HG02678 (cell line): ENCODE measurements around the gene TPSB2.
"Not testable (repeated sequence)": the region's sequence is repeated elsewhere in the genome, so short reads cannot be mapped to it uniquely, and the experiment has no call there.

ENCODE experiments used
- ATAC-seq: cut with Tn5 transposase; IDR thresholded peaks from one replicate; pipeline ENCODE4 v1.9.1; 2021; ENCODE audit warnings: mild to moderate bottlenecking, moderate library complexity; ENCODE audit not compliant: unreplicated experiment

The TPSB2 gene

DNA sequence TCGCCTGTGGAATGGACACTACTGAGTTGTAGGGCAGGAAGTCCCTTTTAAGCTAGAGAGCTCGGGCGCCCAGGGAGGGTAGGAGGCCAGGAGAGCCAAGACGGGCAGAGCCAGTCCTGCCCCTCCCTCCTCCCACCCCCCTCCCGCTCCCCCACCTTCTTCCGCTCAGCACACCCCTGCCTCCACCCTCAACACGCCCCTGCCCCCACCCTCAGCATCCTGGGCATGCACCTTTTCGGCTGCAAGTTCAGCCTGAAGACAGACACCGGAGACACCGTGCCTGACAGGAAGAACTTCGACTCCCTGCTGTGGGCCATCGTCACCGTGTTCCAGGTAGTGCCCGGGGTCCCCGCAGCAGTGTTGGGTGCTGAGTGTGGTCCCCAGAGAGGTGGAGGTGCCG, 23.2 kb downstream of the TPSB2 start:
- no peak for ATAC-seq

DNA sequence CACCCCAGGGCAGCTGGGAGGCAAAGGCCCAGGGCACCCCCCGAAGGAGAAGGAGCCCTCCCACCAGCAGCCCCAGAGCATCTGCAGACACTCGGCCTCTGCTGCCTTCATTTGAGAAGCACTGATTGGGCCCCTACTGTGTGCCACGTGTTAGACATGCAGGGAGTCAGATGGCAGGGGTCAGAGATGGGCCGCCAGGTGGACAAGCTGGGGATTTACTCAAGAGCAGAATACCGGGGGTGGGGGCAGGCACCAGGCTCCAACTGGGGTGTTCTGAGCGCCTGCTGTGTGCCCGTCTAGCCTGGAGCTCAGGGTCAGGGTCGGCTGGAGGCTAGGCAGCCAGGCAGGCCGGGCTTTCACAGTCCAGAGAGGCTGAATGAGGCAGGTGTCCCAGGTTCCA, 23.7 kb downstream of the TPSB2 start:
- no peak for ATAC-seq

DNA sequence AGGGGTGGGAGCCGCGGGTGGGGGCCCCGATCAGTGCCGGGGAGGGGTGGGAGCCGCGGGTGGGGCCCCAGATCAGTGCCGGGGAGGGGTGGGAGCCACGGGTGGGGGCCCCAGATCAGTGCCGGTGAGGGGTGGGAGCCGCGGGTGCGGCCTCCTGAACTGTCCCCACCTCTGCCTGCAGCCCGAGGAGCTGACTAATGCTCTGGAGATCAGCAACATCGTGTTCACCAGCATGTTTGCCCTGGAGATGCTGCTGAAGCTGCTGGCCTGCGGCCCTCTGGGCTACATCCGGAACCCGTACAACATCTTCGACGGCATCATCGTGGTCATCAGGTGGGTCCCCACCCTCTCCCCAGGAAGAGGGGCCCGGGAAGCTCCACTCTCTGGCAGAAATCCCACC, 25.1 kb downstream of the TPSB2 start:
- ATAC-seq = no peak

- ATAC-seq = no peak
Observed at GRCh38 chr16:1202274-1202673, 27.7 kb downstream of the TPSB2 start.

DNA sequence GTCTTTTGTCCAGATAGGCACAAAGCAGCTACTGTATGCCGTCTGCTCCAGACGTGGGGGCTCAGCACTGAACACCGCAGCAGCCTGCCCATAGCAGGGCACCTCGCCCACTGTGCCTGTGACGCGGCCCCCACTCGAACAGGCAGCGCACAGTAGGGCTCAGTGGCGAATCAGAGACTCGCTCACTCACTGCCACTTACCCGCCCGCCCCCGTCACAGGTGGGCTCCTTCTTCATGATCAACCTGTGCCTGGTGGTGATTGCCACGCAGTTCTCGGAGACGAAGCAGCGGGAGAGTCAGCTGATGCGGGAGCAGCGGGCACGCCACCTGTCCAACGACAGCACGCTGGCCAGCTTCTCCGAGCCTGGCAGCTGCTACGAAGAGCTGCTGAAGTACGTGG, 28.5 kb downstream of the TPSB2 start:
- no peak for ATAC-seq

DNA sequence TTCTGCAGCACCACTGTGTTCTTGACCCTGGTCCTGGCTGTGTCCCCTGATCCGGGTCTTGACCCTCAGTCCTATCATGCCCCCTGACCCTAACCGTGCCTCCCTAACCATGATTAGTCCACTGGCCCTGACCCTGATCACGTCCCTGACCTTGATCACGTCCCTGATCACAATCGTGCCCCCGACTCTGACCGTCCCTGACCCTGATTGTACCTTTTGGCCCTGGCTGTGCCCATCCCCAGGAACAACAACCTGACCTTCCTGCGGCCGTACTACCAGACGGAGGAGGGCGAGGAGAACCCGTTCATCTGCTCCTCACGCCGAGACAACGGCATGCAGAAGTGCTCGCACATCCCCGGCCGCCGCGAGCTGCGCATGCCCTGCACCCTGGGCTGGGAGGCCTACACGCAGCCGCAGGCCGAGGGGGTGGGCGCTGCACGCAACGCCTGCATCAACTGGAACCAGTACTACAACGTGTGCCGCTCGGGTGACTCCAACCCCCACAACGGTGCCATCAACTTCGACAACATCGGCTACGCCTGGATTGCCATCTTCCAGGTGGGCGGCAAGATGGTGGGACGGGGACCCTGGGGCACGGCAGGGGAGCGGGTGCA, 29.9 kb downstream of the TPSB2 start:
- no peak for ATAC-seq

- no peak for ATAC-seq
Observed at GRCh38 chr16:1199347-1200013, 30.5 kb downstream of the TPSB2 start.

GRCh38 chr16:1198671-1199346, 31.2 kb downstream of the TPSB2 start:
- not testable (repeated sequence) for ATAC-seq

- no peak for ATAC-seq
Observed at GRCh38 chr16:1198194-1198593, 31.8 kb downstream of the TPSB2 start.

- ATAC-seq = no peak
Observed at GRCh38 chr16:1197237-1197866, 32.6 kb downstream of the TPSB2 start.

DNA sequence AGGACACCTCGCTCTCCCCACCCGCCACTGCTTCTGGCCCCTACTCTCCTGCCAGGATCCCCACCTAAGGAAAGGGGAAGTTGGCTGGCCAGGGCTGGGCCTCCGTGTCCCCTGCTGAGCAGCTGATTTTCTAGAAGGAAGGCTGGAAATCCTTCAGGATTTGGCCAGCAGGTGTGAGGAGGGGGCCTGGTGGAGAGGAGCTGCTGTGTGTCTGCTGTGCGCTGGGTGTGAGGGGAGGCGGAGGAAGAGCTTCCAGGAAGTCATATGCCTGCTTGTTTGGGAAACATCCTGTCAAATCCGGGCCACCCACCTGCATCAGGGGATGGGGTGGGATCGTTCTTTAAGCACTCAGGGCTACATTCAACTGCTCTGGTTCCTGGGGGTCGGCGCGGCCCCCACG, 33.5 kb downstream of the TPSB2 start:
- ATAC-seq = no peak

DNA sequence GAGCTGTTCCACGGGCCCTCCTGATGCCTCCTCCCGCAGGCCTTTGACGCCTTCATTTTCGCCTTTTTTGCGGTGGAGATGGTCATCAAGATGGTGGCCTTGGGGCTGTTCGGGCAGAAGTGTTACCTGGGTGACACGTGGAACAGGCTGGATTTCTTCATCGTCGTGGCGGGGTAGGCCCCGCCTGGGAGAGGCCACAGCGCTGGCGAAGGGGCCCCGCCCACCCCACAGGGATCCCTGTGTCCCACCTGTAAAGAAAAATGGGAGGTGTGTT, 34.7 kb downstream of the TPSB2 start:
- no peak for ATAC-seq

GRCh38 chr16:1194665-1195392, 35.2 kb downstream of the TPSB2 start:
- ATAC-seq = no peak

- no peak for ATAC-seq
Observed at GRCh38 chr16:1193825-1194581, 36.0 kb downstream of the TPSB2 start.

GRCh38 chr16:1193143-1193824, 36.7 kb downstream of the TPSB2 start:
- ATAC-seq = no peak

DNA sequence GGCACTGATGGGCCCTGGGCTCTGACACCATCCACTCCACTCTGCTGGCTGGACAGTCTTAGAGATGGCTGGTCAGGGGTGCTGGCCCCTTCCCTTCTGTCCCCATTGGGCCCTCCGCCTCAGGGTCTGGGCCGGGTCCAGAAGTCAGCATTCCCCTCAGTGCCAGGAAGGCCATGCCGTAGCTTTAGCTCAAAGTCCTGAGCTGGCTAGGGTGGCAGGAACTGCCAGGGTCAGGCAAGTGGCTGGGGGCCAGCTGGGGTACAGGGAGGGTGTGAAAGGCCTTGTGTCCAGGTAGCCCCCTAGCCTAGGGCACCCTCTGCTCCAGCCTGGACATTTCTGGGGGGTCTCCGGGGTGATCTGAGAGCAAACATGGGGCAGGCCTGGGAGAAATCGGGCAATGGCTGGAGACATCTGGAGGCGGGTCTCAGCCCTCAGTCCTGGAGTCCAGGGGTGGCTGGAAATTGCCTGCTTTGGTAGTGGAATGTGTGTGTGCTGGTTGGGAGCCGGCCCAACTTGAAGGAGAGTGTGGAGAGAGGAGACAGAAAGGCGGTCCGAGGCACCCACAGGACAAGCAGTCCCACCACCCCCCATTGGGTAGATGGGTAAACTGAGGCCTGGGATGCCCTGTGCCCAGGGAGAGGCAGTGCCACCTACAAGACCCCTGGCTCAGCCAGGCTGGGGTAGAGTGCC, 37.5 kb downstream of the TPSB2 start:
- ATAC-seq = no peak

DNA sequence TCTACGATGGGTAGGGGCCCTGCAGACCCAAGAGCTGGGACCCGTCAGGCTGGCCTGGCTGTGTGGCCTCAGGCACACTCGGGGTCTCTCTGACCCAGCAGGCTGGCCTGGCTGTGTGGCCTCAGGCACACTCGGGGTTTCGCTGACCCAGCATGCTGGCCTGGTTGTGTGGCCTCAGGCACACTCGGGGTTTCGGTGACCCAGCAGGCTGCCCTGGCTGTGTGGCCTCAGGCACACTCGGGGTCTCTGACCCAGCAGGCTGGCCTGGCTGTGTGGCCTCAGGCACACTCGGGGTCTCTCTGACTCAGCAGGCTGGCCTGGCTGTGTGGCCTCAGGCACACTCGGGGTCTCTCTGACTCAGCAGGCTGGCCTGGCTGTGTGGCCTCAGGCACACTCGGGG, 39.2 kb downstream of the TPSB2 start:
- ATAC-seq = not testable (repeated sequence)

DNA sequence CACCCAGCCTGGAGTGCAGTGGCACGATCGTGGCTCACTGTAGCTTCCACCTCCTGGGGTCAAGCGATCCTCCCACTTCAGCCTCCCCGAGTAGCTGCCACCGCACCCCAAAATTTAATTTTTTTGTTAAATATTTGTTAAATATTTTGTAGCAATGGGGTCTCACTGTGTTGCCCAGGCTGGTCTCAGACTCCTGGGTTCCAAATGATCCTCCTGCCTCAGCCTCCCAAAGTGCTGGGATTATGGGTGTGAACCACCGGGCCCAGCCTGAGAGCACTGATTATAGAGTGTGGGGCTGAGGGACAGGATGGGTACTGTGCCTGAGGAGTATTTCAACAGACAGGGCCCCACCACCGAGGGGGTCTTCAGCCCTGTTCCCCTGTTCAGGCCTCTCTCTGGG, 40.5 kb downstream of the TPSB2 start:
- no peak for ATAC-seq

DNA sequence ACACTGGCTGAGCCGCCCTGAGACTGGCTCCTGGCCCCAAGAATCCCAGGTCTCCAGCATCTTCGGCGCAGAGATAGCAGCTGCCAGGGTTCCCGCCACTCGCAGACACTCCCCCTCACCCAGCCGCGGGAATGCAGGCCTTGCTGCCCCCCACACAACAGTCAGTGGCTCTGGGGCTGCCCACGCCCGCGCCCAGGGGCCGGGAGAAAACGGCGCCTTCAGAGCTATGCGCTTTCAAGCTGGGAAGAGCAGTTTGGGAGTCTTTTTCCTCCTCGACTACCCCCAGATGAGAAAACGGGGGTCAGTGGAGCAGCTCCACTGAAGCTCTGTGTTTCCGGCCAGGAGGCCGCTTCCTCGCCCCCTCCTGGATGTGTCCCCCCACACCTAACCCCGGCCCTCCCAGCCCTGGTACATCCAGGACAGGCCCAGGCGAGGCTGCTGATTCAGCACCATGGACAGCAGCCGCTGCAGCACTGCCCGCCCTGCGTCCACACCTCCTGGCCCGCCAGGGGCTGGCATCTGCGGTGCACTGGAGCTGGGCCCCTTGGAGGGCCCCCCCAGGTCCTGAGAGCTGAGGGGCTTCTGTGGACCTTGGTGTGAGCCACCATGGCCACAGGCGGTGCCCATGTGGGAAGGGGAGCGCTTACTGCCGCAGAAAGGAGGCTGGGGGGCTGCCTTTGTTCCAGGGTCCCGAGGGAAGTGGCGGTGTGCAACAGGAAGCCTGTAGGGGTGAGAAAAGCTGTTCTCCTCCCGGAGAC, 41.4 kb downstream of the TPSB2 start:
- no peak for ATAC-seq
